SK-N-SH (cell line): ENCODE measurements around the gene MRPL12.

ENCODE experiments used
- CHD2 ChIP-seq: fragments of 150-350 bp; IDR thresholded peaks from 2 replicates; pipeline ENCODE4 v1.6.1; 2018; ENCODE audit warnings: low read length; ENCODE audit not compliant: partially characterized antibody
- CTCF ChIP-seq: fragments of 200-600 bp; sonication (generic); IDR thresholded peaks from 2 replicates; pipeline ENCODE4 v1.6.1; 2017; ENCODE audit warnings: antibody characterized with exemption, mild to moderate bottlenecking, moderate library complexity
- FOSL2 ChIP-seq: IDR thresholded peaks from 2 replicates; pipeline ENCODE4 v1.4.0; 2012; ENCODE audit warnings: low read depth, mild to moderate bottlenecking, moderate library complexity, borderline replicate concordance
- MXI1 ChIP-seq: IDR thresholded peaks from 2 replicates; pipeline ENCODE4 v1.6.1; 2012; ENCODE audit warnings: mild to moderate bottlenecking, low read depth, low read length, improper control_type of control experiment
- PBX3 ChIP-seq: IDR thresholded peaks from 2 replicates; pipeline ENCODE4; 2012
- POLR2AphosphoS5 ChIP-seq: IDR thresholded peaks from 2 replicates; pipeline ENCODE4 v1.6.1; 2012; ENCODE audit warnings: low read depth, low read length
- RAD21 ChIP-seq: IDR thresholded peaks from 2 replicates; pipeline ENCODE4 v1.6.1; 2012; ENCODE audit warnings: mild to moderate bottlenecking, low read length
- RCOR1 ChIP-seq: fragments of 150-350 bp; IDR thresholded peaks from 2 replicates; pipeline ENCODE4 v1.6.1; 2017; ENCODE audit warnings: antibody characterized with exemption, low read length
- RFX5 ChIP-seq: IDR thresholded peaks from 2 replicates; pipeline ENCODE4 v1.6.1; 2012; ENCODE audit warnings: mild to moderate bottlenecking, improper control_type of control experiment, low read length
- SIN3A ChIP-seq: IDR thresholded peaks from 2 replicates; pipeline ENCODE4 v1.6.1; 2012; ENCODE audit warnings: low read depth, mild to moderate bottlenecking, low read length, moderate library complexity, borderline replicate concordance
- USF1 ChIP-seq: IDR thresholded peaks from 2 replicates; pipeline ENCODE4 v1.4.0; 2012; ENCODE audit warnings: low read depth, borderline replicate concordance
- ZBTB33 ChIP-seq: IDR thresholded peaks from 2 replicates; pipeline ENCODE4 v1.4.0; 2012; ENCODE audit warnings: low read depth, borderline replicate concordance

GRCh38 chr17:81693509-81694210 lies 9.5 kb upstream of the MRPL12 start:
- TF ChIP-seq SIN3A (no peak), MXI1 (no peak), CTCF (0 out of 2 replicates have a peak, but pooled peaks have one; percentile 14), FOSL2 (no peak), RFX5 (no peak), CHD2 (no peak), PBX3 (no peak), ZBTB33 (no peak), POLR2AphosphoS5 (no peak), RCOR1 (no peak), RAD21 (no peak), USF1 (no peak)
